ENCODE measurements around the gene CCDC187. TPM values are rescaled to one million over a fixed set of nuclear protein-coding genes. Genes with fewer than 3 reads are reported as not detected.

The CCDC187 gene
- total RNA-seq, 1 donor, result not detected

DNA sequence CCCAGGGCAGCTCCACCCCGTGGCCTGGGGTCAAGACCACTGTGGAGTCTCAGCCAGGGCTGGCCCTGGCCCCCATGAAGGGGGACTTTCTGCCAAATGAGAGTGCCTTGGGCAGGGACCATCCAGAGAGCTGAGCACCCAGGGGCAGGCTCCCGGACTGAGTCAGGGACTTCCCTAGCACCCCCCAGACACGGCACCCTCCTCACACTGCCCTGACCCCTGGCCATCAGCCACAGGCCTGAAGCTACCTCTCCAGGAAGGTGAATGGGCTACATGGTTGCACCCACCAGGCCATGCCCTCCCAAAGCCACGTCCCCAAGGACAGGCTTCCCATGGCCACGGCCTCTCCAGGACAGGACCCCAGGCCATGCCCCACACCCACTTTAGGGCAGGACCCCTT is 9.5 kb downstream of the CCDC187 start:
- Histone ChIP-seq H3K4me1 (ENCODE audit: insufficient read depth, low read length) (no peaks in the 10 kb centered on the region), H3K27me3 (ENCODE audit: insufficient read depth, low read length) (no peaks in the 10 kb centered on the region), H3K36me3 (ENCODE audit: insufficient read depth, low read length) (no peaks in the 10 kb centered on the region), H3K27ac (ENCODE audit: low read depth, low read length) (no peak overlapping the region), H3K4me2 (ENCODE audit: insufficient read depth, low read length) (no peak overlapping the region), H3K4me3 (ENCODE audit: insufficient read depth, low read length) (no peak overlapping the region), H4K20me1 (ENCODE audit: insufficient read depth, low read length) (no peaks in the 10 kb centered on the region), H2AFZ (ENCODE audit: low read length) (no peak overlapping the region), H3K9me3 (ENCODE audit: low read depth, low read length) (no peaks in the 10 kb centered on the region), H3K79me2 (ENCODE audit: insufficient read depth, low read length) (no peaks in the 10 kb centered on the region)
- DNase-seq (ENCODE audit: insufficient read length, low spot score, missing footprints), result no peak
- TF ChIP-seq, protein P1, sequence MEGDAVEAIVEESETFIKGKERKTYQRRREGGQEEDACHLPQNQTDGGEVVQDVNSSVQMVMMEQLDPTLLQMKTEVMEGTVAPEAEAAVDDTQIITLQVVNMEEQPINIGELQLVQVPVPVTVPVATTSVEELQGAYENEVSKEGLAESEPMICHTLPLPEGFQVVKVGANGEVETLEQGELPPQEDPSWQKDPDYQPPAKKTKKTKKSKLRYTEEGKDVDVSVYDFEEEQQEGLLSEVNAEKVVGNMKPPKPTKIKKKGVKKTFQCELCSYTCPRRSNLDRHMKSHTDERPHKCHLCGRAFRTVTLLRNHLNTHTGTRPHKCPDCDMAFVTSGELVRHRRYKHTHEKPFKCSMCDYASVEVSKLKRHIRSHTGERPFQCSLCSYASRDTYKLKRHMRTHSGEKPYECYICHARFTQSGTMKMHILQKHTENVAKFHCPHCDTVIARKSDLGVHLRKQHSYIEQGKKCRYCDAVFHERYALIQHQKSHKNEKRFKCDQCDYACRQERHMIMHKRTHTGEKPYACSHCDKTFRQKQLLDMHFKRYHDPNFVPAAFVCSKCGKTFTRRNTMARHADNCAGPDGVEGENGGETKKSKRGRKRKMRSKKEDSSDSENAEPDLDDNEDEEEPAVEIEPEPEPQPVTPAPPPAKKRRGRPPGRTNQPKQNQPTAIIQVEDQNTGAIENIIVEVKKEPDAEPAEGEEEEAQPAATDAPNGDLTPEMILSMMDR (IDR thresholded peaks at IDR 0.05; ENCODE audit: extremely low read depth, low read depth, low read length), result no peak

DNA sequence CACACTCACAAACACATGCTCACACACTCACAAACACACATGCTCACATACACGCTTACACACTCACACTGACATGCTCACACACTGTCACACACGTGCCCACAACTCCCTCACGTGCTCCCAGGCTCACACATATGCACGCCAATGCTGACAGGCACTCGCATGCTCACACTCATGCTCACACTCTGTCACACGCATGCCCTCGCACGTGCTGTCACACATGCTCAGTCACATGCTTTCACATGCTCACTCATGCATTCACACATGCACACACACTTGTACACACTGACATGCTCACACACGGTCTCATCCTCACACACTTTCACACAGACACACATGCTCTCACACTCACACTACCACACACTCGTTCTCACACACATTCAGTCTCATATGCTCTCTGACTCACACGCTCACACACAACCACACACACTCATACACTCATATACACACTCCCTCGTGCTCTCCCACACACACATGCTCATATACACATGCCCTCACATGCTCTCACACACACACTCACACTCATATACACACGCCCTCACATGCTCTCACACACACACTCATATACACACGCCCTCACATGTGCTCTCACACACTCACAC is 10.3 kb downstream of the CCDC187 start:
- H3K79me2 ChIP-seq (ENCODE audit: insufficient read depth, low read length), result no peaks in the 10 kb centered on the region
- H4K20me1 ChIP-seq (ENCODE audit: insufficient read depth, low read length), result no peaks in the 10 kb centered on the region
- no peak overlapping the region for H2AFZ ChIP-seq (ENCODE audit: low read length)
- DNase-seq (ENCODE audit: insufficient read length, low spot score, missing footprints), result no peak
- no peaks in the 10 kb centered on the region for H3K27me3 ChIP-seq (ENCODE audit: insufficient read depth, low read length)
- H3K9me3 ChIP-seq (ENCODE audit: low read depth, low read length), result no peaks in the 10 kb centered on the region
- H3K4me1 ChIP-seq (ENCODE audit: insufficient read depth, low read length), result no peaks in the 10 kb centered on the region
- H3K27ac ChIP-seq (ENCODE audit: low read depth, low read length), result no peak overlapping the region
- H3K36me3 ChIP-seq (ENCODE audit: insufficient read depth, low read length), result no peaks in the 10 kb centered on the region
- no peak overlapping the region for H3K4me3 ChIP-seq (ENCODE audit: insufficient read depth, low read length)
- H3K4me2 ChIP-seq (ENCODE audit: insufficient read depth, low read length), result no peak overlapping the region
- TF ChIP-seq, protein P1 (IDR thresholded peaks at IDR 0.05; ENCODE audit: extremely low read depth, low read depth, low read length), result no peak

DNA sequence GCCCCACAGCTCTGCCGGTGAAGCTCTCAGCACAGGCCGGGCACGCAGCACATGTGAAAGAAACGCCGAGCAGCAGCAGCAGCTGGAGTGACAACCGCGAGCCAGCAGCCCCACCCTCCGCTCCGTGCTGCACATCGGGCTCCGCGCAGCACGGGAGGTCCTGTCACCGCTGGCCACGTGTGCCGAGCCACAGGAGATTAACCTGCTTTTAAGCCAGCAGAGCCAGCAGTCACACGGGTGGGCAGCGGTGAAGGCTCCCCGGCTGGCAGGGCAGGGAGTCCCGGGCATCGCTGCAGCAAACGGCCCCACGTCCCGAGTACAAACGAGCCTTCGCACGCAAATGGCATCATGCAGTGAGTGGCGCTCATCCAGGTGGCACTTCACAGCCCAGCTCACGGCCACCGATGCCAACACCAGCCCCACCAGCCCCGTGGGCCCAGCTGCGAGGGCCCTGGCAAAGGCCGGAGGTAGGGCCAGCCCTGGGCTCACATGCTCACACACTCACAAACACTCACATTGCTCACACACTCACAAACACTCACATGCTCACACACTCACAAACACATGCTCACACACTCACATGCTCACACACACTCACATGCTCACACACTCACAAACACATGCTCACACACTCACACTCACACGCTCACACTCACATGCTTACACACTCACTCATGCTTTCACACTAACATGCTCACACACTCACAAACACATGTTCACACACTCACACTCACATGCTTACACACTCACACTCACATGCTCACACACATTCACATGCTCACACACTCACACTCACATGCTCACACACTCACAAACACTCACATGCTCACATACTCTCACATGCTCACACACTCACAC is 11.1 kb downstream of the CCDC187 start:
- TF ChIP-seq, protein P1 (IDR thresholded peaks at IDR 0.05; ENCODE audit: extremely low read depth, low read depth, low read length), result no peak
- H3K4me1 ChIP-seq (ENCODE audit: insufficient read depth, low read length), result no peaks in the 10 kb centered on the region
- no peak overlapping the region for H3K4me3 ChIP-seq (ENCODE audit: insufficient read depth, low read length)
- no peaks in the 10 kb centered on the region for H4K20me1 ChIP-seq (ENCODE audit: insufficient read depth, low read length)
- no peaks in the 10 kb centered on the region for H3K79me2 ChIP-seq (ENCODE audit: insufficient read depth, low read length)
- H3K36me3 ChIP-seq (ENCODE audit: insufficient read depth, low read length), result no peaks in the 10 kb centered on the region
- no peak overlapping the region for H3K4me2 ChIP-seq (ENCODE audit: insufficient read depth, low read length)
- no peak overlapping the region for H2AFZ ChIP-seq (ENCODE audit: low read length)
- no peaks in the 10 kb centered on the region for H3K27me3 ChIP-seq (ENCODE audit: insufficient read depth, low read length)
- H3K9me3 ChIP-seq (ENCODE audit: low read depth, low read length), result no peaks in the 10 kb centered on the region
- no peak for DNase-seq (ENCODE audit: insufficient read length, low spot score, missing footprints)
- no peak overlapping the region for H3K27ac ChIP-seq (ENCODE audit: low read depth, low read length)

DNA sequence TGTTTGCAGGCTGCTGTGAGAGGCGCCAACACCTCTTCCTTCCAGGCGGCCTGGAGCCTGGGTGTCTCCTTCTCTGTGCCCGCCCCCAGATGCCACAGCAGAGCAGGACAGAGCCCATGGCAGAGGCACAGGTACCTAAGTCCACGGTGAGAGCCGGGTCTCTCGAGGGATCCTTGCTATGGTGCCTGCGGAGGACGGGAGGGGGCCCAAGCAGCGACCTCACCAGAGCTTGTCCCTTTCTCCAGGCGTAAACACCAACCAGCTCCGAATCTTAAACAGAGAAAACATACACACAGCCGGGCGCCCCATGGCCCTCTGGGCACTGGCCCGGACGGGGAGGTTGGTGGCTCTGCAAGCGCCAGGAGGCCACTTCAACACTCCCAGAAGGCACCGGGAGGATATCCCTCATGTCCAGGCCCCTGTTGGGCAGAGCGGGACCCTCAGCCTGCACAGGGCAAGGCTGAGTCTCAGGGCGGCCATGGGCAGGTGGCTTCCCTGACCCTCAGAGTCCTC is 11.8 kb downstream of the CCDC187 start:
- no peak overlapping the region for H3K27ac ChIP-seq (ENCODE audit: low read depth, low read length)
- TF ChIP-seq, protein P1 (IDR thresholded peaks at IDR 0.05; ENCODE audit: extremely low read depth, low read depth, low read length), result no peak
- no peak overlapping the region for H3K4me3 ChIP-seq (ENCODE audit: insufficient read depth, low read length)
- no peaks in the 10 kb centered on the region for H3K79me2 ChIP-seq (ENCODE audit: insufficient read depth, low read length)
- H3K4me1 ChIP-seq (ENCODE audit: insufficient read depth, low read length), result no peaks in the 10 kb centered on the region
- H3K27me3 ChIP-seq (ENCODE audit: insufficient read depth, low read length), result no peaks in the 10 kb centered on the region
- no peaks in the 10 kb centered on the region for H3K36me3 ChIP-seq (ENCODE audit: insufficient read depth, low read length)
- DNase-seq (ENCODE audit: insufficient read length, low spot score, missing footprints), result no peak
- no peaks in the 10 kb centered on the region for H4K20me1 ChIP-seq (ENCODE audit: insufficient read depth, low read length)
- no peaks in the 10 kb centered on the region for H3K9me3 ChIP-seq (ENCODE audit: low read depth, low read length)
- no peak overlapping the region for H3K4me2 ChIP-seq (ENCODE audit: insufficient read depth, low read length)
- no peak overlapping the region for H2AFZ ChIP-seq (ENCODE audit: low read length)

Measured in osteoblast (primary cell).